Body of pancreas (tissue), 4 donors: ENCODE measurements around the gene GMPPA. TPM values are rescaled to one million over a fixed set of nuclear protein-coding genes. Genes with fewer than 3 reads are reported as not detected.

Experiments
- ATAC-seq: fragments of 150-250 bp; one replicate; pipeline ENCODE4 v1.9.1; 2016
- DNase-seq, 4 donors: peaks; one replicate each; pipeline ENCODE4 v3.0.0-alpha.2; 2019
- H3K27ac ChIP-seq, 4 donors: fragments of 200-600 bp; sonication (generic); 1 replicate in 3 of 4; 2 replicates in 1 of 4; pipeline versions ENCODE4 v1.5.1 to v1.6.1; 2016 to 2019; ENCODE audit warnings: mild to moderate bottlenecking in 1 of 4, mixed read lengths in 1 of 4, moderate library complexity in 1 of 4
- H3K27me3 ChIP-seq, 2 donors: fragments of 200-600 bp; sonication (generic); one replicate each; pipeline ENCODE4 v1.6.0; 2016; ENCODE audit warnings: mild to moderate bottlenecking in 1 of 2
- H3K36me3 ChIP-seq, 2 donors: fragments of 200-600 bp; sonication (generic); replicated peaks in 1 of 2; 2 replicates each; pipeline ENCODE4 v1.5.1; 2016; ENCODE audit warnings: low read depth in 2 of 2; ENCODE audit not compliant: insufficient read depth in 1 of 2
- H3K4me1 ChIP-seq: fragments of 200-600 bp; sonication (generic); one replicate; pipeline ENCODE4 v1.6.0; 2016
- H3K4me3 ChIP-seq, 2 donors: fragments of 200-600 bp; sonication (generic); 1 replicate in 1 of 2; 2 replicates in 1 of 2; pipeline ENCODE4 v1.5.1; 2016 to 2019
- H3K9me3 ChIP-seq, 3 donors: fragments of 200-600 bp; sonication (generic); 1 replicate in 2 of 3; 2 replicates in 1 of 3; pipeline ENCODE4 v1.5.1; 2016
- POLR2A ChIP-seq, 3 donors: fragments of 450-650 bp; IDR thresholded peaks; one replicate each; pipeline ENCODE4 v1.6.1; 2016; ENCODE audit warnings: antibody characterized with exemption in 3 of 3, mild to moderate bottlenecking in 2 of 3
- WGBS, 2 donors: methylation state at CpG; one replicate each; pipeline ENCODE4 v1.1.5; 2017; 5-methylcytosine and 5-hydroxymethylcytosine counted together
- intact Hi-C: fragments of 100-400 bp; cut with DNase I; formaldehyde crosslinking; loops from one replicate; pipeline ENCODE4 v1.15.1; 2023
- total RNA-seq, 2 donors: library from RNA; depleted of rRNA; stranded (reverse); fragments of >200 nt; gene quantifications; one replicate each; pipeline ENCODE4 v1.1.0, GENCODE V29; 2016
- TF ChIP-seq, protein P1 (sequence below), 7 experiments: fragments of 450-650 bp in 4 of 7; fragments of 200-600 bp in 3 of 7; sonication (generic) in 3 of 7; IDR thresholded peaks; one replicate each; pipeline ENCODE4 v1.5.1; 2016 to 2019; ENCODE audit warnings: antibody characterized with exemption in 7 of 7

GMPPA gene
- total RNA-seq, 2 donors from 2014 or later, result 40.5 to 57.4 TPM

DNA sequence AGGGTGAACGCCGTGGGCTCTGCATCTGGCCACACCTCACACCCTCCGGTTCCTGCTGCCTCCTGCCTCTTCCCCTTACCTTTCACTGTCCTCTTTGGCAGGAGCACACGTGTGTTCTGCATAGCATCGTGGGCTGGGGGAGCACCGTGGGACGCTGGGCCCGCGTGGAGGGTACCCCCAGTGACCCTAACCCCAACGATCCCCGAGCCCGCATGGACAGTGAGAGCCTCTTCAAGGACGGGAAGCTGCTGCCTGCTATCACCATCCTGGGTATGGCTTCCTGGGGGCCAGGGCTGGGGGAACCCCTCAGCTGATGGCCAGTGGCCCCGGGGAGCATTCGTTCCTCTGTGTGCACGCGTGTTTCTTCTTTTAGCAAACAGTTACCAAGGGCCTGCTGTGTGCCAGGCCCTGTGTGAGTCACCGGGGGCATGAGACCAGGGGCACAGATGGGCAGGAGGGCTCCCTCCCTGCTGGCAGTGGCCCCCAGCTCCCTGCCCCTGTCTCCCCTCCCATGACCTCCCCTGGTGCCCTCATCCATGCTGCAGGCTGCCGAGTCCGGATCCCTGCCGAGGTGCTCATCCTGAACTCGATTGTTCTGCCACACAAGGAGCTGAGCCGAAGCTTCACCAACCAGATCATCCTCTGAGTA is 7.6 kb downstream of the GMPPA start:
- peaks cover 0 to 10% of the 10 kb centered on the region in 2 donors for H3K27me3 ChIP-seq
- H3K36me3 ChIP-seq, result peaks cover 0 to 15% of the 10 kb centered on the region in 2 donors
- no peak overlapping the region for H3K27ac ChIP-seq
- peaks cover 22% of the 10 kb centered on the region for H3K4me1 ChIP-seq
- whole genome bisulfite sequencing, 2 donors, result 88 to 90% methylated on average over 13 to 23 of the region's 23 CpGs
- no peaks in the 10 kb centered on the region for H3K9me3 ChIP-seq
- no peak for TF ChIP-seq POLR2A (IDR thresholded peaks at IDR 0.05)
- TF ChIP-seq, protein P1, sequence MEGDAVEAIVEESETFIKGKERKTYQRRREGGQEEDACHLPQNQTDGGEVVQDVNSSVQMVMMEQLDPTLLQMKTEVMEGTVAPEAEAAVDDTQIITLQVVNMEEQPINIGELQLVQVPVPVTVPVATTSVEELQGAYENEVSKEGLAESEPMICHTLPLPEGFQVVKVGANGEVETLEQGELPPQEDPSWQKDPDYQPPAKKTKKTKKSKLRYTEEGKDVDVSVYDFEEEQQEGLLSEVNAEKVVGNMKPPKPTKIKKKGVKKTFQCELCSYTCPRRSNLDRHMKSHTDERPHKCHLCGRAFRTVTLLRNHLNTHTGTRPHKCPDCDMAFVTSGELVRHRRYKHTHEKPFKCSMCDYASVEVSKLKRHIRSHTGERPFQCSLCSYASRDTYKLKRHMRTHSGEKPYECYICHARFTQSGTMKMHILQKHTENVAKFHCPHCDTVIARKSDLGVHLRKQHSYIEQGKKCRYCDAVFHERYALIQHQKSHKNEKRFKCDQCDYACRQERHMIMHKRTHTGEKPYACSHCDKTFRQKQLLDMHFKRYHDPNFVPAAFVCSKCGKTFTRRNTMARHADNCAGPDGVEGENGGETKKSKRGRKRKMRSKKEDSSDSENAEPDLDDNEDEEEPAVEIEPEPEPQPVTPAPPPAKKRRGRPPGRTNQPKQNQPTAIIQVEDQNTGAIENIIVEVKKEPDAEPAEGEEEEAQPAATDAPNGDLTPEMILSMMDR (IDR thresholded peaks at IDR 0.05), result no peak
- DNase-seq, result no peak
- intact Hi-C loops, result no loop called here
- no peak for ATAC-seq
- H3K4me3 ChIP-seq, result no peak overlapping the region

DNA sequence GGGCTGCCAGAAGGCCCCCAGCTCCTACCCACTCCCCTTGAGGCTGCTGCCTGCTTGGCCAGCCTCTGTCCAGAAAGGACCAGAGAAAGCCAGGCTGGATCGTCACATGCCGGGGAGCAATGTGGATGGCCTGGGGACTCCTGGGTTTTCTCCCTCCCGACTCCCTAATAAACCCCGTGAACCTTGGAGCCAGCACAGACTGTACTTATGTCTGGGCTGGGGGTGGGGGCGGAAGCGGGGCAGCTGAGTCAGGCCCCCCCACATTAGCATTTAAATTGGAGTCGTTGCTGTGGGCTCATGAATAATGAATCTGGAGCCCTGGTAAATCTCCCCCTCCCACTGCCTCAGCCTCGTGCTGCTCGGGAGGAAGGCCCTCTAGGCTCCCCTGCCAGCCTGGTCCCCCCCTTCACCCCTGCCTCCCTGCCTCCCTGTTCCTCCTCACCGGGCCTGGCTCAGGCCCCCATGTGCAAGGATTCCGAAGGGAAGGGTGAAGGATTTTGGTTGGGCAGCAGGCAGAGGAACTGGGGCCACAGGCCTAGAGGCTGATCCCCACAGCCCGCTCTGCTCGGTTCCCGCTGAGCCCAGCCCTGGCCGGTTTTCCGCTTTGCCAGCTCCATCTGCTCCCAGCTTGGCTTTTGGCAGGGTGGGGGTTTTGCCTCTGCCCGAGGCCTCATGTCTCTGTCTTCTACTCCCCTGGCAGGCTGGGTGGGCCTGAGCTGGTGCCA is 8.3 kb downstream of the GMPPA start:
- no peaks in the 10 kb centered on the region for H3K9me3 ChIP-seq
- H3K4me3 ChIP-seq, result no peak overlapping the region
- WGBS, 2 donors, result 66 to 82% methylated on average over 13 to 16 of the region's 17 CpGs
- H3K36me3 ChIP-seq, result peaks cover 0 to 15% of the 10 kb centered on the region in 2 donors
- intact Hi-C loops, result no loop called here
- no peak overlapping the region for H3K27ac ChIP-seq
- H3K27me3 ChIP-seq, result peaks cover 0 to 10% of the 10 kb centered on the region in 2 donors
- TF ChIP-seq POLR2A (IDR thresholded peaks at IDR 0.05), result no peak
- TF ChIP-seq, protein P1 (IDR thresholded peaks at IDR 0.05), result no peak
- peaks cover 16% of the 10 kb centered on the region for H3K4me1 ChIP-seq
- DNase-seq, result no peak
- ATAC-seq, result no peak

DNA sequence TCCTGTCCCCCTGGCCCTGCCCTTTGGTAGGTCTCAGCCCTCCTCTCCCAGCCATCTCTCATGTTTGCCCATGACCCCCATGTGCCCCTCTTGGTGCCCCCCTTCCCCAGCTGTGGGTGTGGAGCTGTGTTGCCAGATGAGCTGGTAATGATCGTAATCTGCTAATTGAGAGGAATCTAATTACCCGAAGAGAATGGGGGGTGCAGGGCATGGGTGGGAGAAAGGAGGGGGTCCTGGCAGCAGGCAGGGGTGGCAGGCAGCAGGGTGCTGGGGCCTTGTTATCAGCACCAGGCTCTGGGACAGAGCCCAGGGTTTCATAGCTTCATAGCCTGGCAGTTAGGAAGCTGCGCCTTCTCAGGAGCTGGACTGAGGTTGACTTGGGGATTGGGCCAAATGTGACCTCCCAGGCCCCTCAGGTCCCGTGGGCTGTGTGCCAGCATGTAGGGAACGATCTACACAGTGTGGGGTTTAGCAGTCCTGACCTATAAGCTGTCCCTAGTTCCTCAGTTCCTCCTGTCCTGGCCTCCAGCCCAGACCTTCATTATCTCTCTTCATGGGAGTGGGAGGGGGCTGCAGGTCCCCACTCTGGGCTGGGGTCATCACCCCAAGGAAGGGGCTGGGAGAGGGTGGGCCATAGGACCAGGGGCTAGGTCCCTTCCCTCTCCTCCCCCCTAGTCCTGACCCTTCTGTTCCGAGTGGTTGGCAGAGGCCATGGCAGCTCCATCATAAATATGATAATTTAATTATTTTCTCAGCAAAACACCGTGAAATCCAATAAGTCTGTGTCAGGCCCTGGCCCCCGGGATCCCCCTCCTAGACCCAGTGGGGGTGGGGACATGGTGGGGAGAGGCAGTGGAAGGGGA is 9.1 kb downstream of the GMPPA start:
- Histone ChIP-seq H3K36me3 (peaks cover 0 to 15% of the 10 kb centered on the region in 2 donors), H3K27ac (no peak overlapping the region), H3K9me3 (no peaks in the 10 kb centered on the region), H3K27me3 (peaks cover 0 to 10% of the 10 kb centered on the region in 2 donors), H3K4me1 (peaks cover 19% of the 10 kb centered on the region), H3K4me3 (no peak overlapping the region)
- WGBS, 2 donors, result 42 to 48% methylated on average over 6 to 8 of the region's 8 CpGs
- DNase-seq, result no peak
- intact Hi-C loops, result no loop called here
- ATAC-seq, result no peak
- TF ChIP-seq POLR2A (IDR thresholded peaks at IDR 0.05), result no peak

DNA sequence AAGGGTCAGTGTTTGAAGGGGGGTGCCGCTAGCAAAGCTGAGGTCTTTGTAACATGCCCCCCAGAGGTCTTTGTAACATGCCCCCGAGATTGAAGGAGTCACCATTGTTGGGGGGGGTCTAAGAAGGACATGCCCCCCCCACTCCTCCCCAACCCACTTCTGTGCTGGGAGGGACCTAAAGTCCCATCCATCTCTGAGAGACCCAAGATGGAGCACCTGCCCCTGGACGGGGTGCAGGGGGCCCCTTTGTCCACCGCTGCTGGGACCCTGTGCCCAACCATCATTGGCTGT is 9.7 kb downstream of the GMPPA start:
- no peak overlapping the region for H3K27ac ChIP-seq
- intact Hi-C loops, result no loop called here
- no peak for TF ChIP-seq POLR2A (IDR thresholded peaks at IDR 0.05)
- TF ChIP-seq, protein P1 (IDR thresholded peaks at IDR 0.05), result no peak
- peaks cover 0 to 14% of the 10 kb centered on the region in 2 donors for H3K36me3 ChIP-seq
- H3K27me3 ChIP-seq, result peaks cover 0 to 12% of the 10 kb centered on the region in 2 donors
- H3K9me3 ChIP-seq, result no peaks in the 10 kb centered on the region
- WGBS, 2 donors, result 69 to 88% methylated on average over 2 to 4 of the region's 4 CpGs
- ATAC-seq (no peak), DNase-seq (no peak)
- peaks cover 21% of the 10 kb centered on the region for H3K4me1 ChIP-seq
- H3K4me3 ChIP-seq, result no peak overlapping the region
